ENCODE measurements around the gene KLHL22. TPM values are rescaled to one million over a fixed set of nuclear protein-coding genes. Genes with fewer than 3 reads are reported as not detected.

Gene KLHL22
- total RNA-seq, 4 donors from 2014 or later: 12.3 to 29.7 (median 18.3) TPM

- no peak for TF ChIP-seq CTCF (IDR thresholded peaks at IDR 0.05)
- no peak for TF ChIP-seq POLR2A (IDR thresholded peaks at IDR 0.05)
- TF ChIP-seq POLR2AphosphoS5 (IDR thresholded peaks at IDR 0.05): no peak
- TF ChIP-seq EP300 (IDR thresholded peaks at IDR 0.05): no peak
- Histone ChIP-seq H3K36me3 (no peaks in the 10 kb centered on the region), H3K4me3 (no peak overlapping the region), H3K27ac (no peak overlapping the region), H3K9me3 (no peaks in the 10 kb centered on the region), H3K27me3 (peaks cover 65% of the 10 kb centered on the region), H3K4me1 (peaks cover 58% of the 10 kb centered on the region)
- 79% methylated on average over 3 of the region's 3 CpGs for WGBS
- DNase-seq (ENCODE audit: low spot score in 2 of 2): peak in 1 of 2 donors; percentile 40
Observed at GRCh38 chr22:20434773-20435172, 60.8 kb downstream of the KLHL22 start.

- no peaks in the 10 kb centered on the region for H3K36me3 ChIP-seq
- peaks cover 67% of the 10 kb centered on the region for H3K27me3 ChIP-seq
- TF ChIP-seq POLR2AphosphoS5 (IDR thresholded peaks at IDR 0.05): no peak
- no peak for TF ChIP-seq POLR2A (IDR thresholded peaks at IDR 0.05)
- TF ChIP-seq EP300 (IDR thresholded peaks at IDR 0.05): no peak
- no peak for TF ChIP-seq CTCF (IDR thresholded peaks at IDR 0.05)
- WGBS: 93% methylated on average over 12 of the region's 12 CpGs
- no peak overlapping the region for H3K4me3 ChIP-seq
- H3K9me3 ChIP-seq: no peaks in the 10 kb centered on the region
- H3K27ac ChIP-seq: no peak overlapping the region
- peaks cover 61% of the 10 kb centered on the region for H3K4me1 ChIP-seq
- peak in 1 of 2 donors; percentile 42 for DNase-seq (ENCODE audit: low spot score in 2 of 2)
Observed at GRCh38 chr22:20434264-20434751, 61.3 kb downstream of the KLHL22 start.

GRCh38 chr22:20433686-20434241 lies 61.8 kb downstream of the KLHL22 start:
- no peak overlapping the region for H3K27ac ChIP-seq
- TF ChIP-seq CTCF (IDR thresholded peaks at IDR 0.05): no peak
- no peak for TF ChIP-seq EP300 (IDR thresholded peaks at IDR 0.05)
- no peak for TF ChIP-seq POLR2A (IDR thresholded peaks at IDR 0.05)
- TF ChIP-seq POLR2AphosphoS5 (IDR thresholded peaks at IDR 0.05): no peak
- peak in 1 of 2 donors; percentile 27 for DNase-seq (ENCODE audit: low spot score in 2 of 2)
- WGBS: 79% methylated on average over 3 of the region's 4 CpGs
- no peak overlapping the region for H3K4me3 ChIP-seq
- peaks cover 67% of the 10 kb centered on the region for H3K27me3 ChIP-seq
- peaks cover 60% of the 10 kb centered on the region for H3K4me1 ChIP-seq
- H3K36me3 ChIP-seq: peaks cover 1% of the 10 kb centered on the region
- H3K9me3 ChIP-seq: no peaks in the 10 kb centered on the region

- Histone ChIP-seq H3K36me3 (peaks cover 4% of the 10 kb centered on the region), H3K27me3 (peaks cover 70% of the 10 kb centered on the region), H3K27ac (no peak overlapping the region), H3K4me3 (no peak overlapping the region), H3K4me1 (peaks cover 58% of the 10 kb centered on the region), H3K9me3 (no peaks in the 10 kb centered on the region)
- DNase-seq (ENCODE audit: low spot score in 2 of 2): peak; percentile 45 to 48
- 91% methylated on average over 10 of the region's 11 CpGs for WGBS
- TF ChIP-seq CTCF (IDR thresholded peaks at IDR 0.05) (no peak), POLR2A (IDR thresholded peaks at IDR 0.05) (no peak), POLR2AphosphoS5 (IDR thresholded peaks at IDR 0.05) (no peak), EP300 (IDR thresholded peaks at IDR 0.05) (no peak)
Observed at GRCh38 chr22:20433191-20433590, 62.4 kb downstream of the KLHL22 start.

GRCh38 chr22:20432244-20432686 lies 63.3 kb downstream of the KLHL22 start:
- Histone ChIP-seq H3K4me3 (no peak overlapping the region), H3K4me1 (peaks cover 50% of the 10 kb centered on the region), H3K27ac (no peak overlapping the region), H3K9me3 (no peaks in the 10 kb centered on the region), H3K36me3 (peaks cover 5% of the 10 kb centered on the region), H3K27me3 (peaks cover 62% of the 10 kb centered on the region)
- WGBS: 56% methylated on average over 3 of the region's 3 CpGs
- DNase-seq (ENCODE audit: low spot score in 2 of 2): peak; percentile 51 to 65
- no peak for TF ChIP-seq EP300 (IDR thresholded peaks at IDR 0.05)
- TF ChIP-seq CTCF (IDR thresholded peaks at IDR 0.05): no peak
- TF ChIP-seq POLR2AphosphoS5 (IDR thresholded peaks at IDR 0.05): no peak
- no peak for TF ChIP-seq POLR2A (IDR thresholded peaks at IDR 0.05)
